GM18861 (cell line): Measurements from ENCODE around the gene OLFML2B.
"Not testable (repeated sequence)": the region's sequence is repeated elsewhere in the genome, so short reads cannot be mapped to it uniquely, and the experiment has no call there.

ENCODE experiments used
- ATAC-seq: cut with Tn5 transposase; IDR thresholded peaks from one replicate; pipeline ENCODE4 v1.9.1; 2021; ENCODE audit not compliant: unreplicated experiment

Gene OLFML2B

GRCh38 chr1:162036163-162036562 lies 12.5 kb upstream of the OLFML2B start:
- ATAC-seq = no peak

- ATAC-seq = no peak
Measured at GRCh38 chr1:162035241-162035640, 11.6 kb upstream of the OLFML2B start.

- no peak for ATAC-seq
Measured at GRCh38 chr1:162033428-162033827, 9.8 kb upstream of the OLFML2B start.

GRCh38 chr1:162030759-162031280 lies 7.2 kb upstream of the OLFML2B start:
- ATAC-seq = no peak

- ATAC-seq = no peak
Measured at GRCh38 chr1:162029157-162029556, 5.5 kb upstream of the OLFML2B start.

- ATAC-seq = no peak
Measured at GRCh38 chr1:162028726-162029125, 5.1 kb upstream of the OLFML2B start.

GRCh38 chr1:162026881-162027280 lies 3.2 kb upstream of the OLFML2B start:
- ATAC-seq = no peak

GRCh38 chr1:162025541-162025940 lies 1.9 kb upstream of the OLFML2B start:
- ATAC-seq = no peak

GRCh38 chr1:162023181-162023546 lies 505 bp downstream of the OLFML2B start:
- no peak for ATAC-seq

GRCh38 chr1:162022626-162023025 lies 1.0 kb downstream of the OLFML2B start:
- ATAC-seq = no peak

- no peak for ATAC-seq
Measured at GRCh38 chr1:162021124-162021523, 2.5 kb downstream of the OLFML2B start.

- ATAC-seq = no peak
Measured at GRCh38 chr1:162020150-162020549, 3.5 kb downstream of the OLFML2B start.

GRCh38 chr1:162019446-162019845 lies 4.2 kb downstream of the OLFML2B start:
- no peak for ATAC-seq

GRCh38 chr1:162019006-162019405 lies 4.7 kb downstream of the OLFML2B start:
- no peak for ATAC-seq

- no peak for ATAC-seq
Measured at GRCh38 chr1:162018418-162018817, 5.3 kb downstream of the OLFML2B start.

GRCh38 chr1:162017791-162018190 lies 5.9 kb downstream of the OLFML2B start:
- not testable (repeated sequence) for ATAC-seq

- no peak for ATAC-seq
Measured at GRCh38 chr1:162016631-162017030, 7.0 kb downstream of the OLFML2B start.

- no peak for ATAC-seq
Measured at GRCh38 chr1:162015196-162015595, 8.5 kb downstream of the OLFML2B start.

- ATAC-seq = no peak
Measured at GRCh38 chr1:162014202-162014601, 9.5 kb downstream of the OLFML2B start.

- ATAC-seq = no peak
Measured at GRCh38 chr1:162013289-162013688, 10.4 kb downstream of the OLFML2B start.

- ATAC-seq = no peak
Measured at GRCh38 chr1:162011337-162012012, 12.2 kb downstream of the OLFML2B start.

- no peak for ATAC-seq
Measured at GRCh38 chr1:162010175-162010506, 13.5 kb downstream of the OLFML2B start.

GRCh38 chr1:162009501-162010174 lies 14.0 kb downstream of the OLFML2B start:
- no peak for ATAC-seq
